ENCODE results near the gene DOCK11. TPM values are rescaled to one million over a fixed set of nuclear protein-coding genes. Genes with fewer than 3 reads are reported as not detected.

The DOCK11 gene
- total and polyA plus RNA-seq, 9 of the 15 experiments (the other 6 are each of a cell fraction or from before 2014, with no cell fraction given) = 41.8 to 77.8 (median 50.9) TPM

- H3K27ac ChIP-seq (ENCODE audit: extremely low read depth, low read depth, low read length) = peak overlapping the region; percentile 43; the same call in 2 of the 3 replicates
- CTCF ChIA-PET (ENCODE audit: low intra/inter-chr PET ratio) = no interaction called here
- no TSS peak for BruUV-seq (replicated peaks)
- H3K36me3 ChIP-seq (ENCODE audit: control insufficient read depth, insufficient read depth, low read length) = peaks cover 26% of the 10 kb centered on the region; the same call in 2 of the 3 replicates
- H3K4me2 ChIP-seq (ENCODE audit: insufficient read depth, low read length) = peak overlapping the region; percentile 85; the same call in 1 of the 2 replicates
- H2AFZ ChIP-seq (ENCODE audit: low read depth, low read length) = no peak overlapping the region
- in situ Hi-C loops (cut with MboI) (no loop called here), intact Hi-C loops (cut with micrococcal nuclease) (loop anchor here (5.0 kb wide), 1 partner anchor 64 kb away; no protein-coding TSS in a partner anchor)
- H3K79me2 ChIP-seq (ENCODE audit: control insufficient read depth, insufficient read depth, low read length) = peaks cover 72% of the 10 kb centered on the region
- ATAC-seq (no peak), FAIRE-seq (no peak), DNase-seq (ENCODE audit: extremely low read depth in 1 of 4, low spot score in 3 of 4) (no peak)
- POLR2A ChIA-PET = interaction anchor here (1.2 to 1.6 kb wide), 3 partner anchors 30 to 102 kb away, joined by 3 read pairs; no protein-coding TSS in a partner anchor
- WGBS (ENCODE audit: insufficient coverage, low coverage, missing lambda C conversion rate) = 27% methylated on average over 3 of the region's 3 CpGs
- H3K4me3 ChIP-seq = no peak overlapping the region
- peaks cover 27 to 49% of the 10 kb centered on the region in 2 experiments for H3K4me1 ChIP-seq (replicated peaks in 1 of 2; ENCODE audit: control insufficient read depth in 2 of 2, insufficient read depth in 2 of 2, low read length in 2 of 2)
- H3K9me3 ChIP-seq (replicated peaks; ENCODE audit: control insufficient read depth, insufficient read depth, low read depth, low read length) = no peaks in the 10 kb centered on the region
- no peaks in the 10 kb centered on the region for H3K9me1 ChIP-seq (ENCODE audit: control insufficient read depth, insufficient read depth, low read length)
- no peaks in the 10 kb centered on the region for H3K27me3 ChIP-seq (ENCODE audit: control insufficient read depth in 2 of 2, insufficient read depth in 2 of 2, low read length in 2 of 2)
- H3K9ac ChIP-seq (ENCODE audit: insufficient read depth in 1 of 2, low read depth in 2 of 2, low read length in 2 of 2) = peak overlapping the region in 1 of 2 experiments; percentile 13; a peak in 1 of 4 replicates
- H4K20me1 ChIP-seq (replicated peaks; ENCODE audit: control insufficient read depth, insufficient read depth, low read length) = no peaks in the 10 kb centered on the region; the same call in 1 of the 2 replicates
- TF ChIP-seq ZC3H8 (IDR thresholded peaks at IDR 0.05) (no peak), MLX (CRISPR knock-in tag; conservative IDR thresholded peaks at IDR 0.05) (no peak), COPS2 (conservative IDR thresholded peaks at IDR 0.05) (no peak), ZNF639 (CRISPR knock-in tag; conservative IDR thresholded peaks at IDR 0.05 in 1 of 2, IDR thresholded peaks at IDR 0.05 in 1 of 2) (no peak), BCLAF1 (IDR thresholded peaks at IDR 0.05; ENCODE audit: borderline replicate concordance in 1 of 2, control insufficient read depth in 1 of 2, low read depth in 2 of 2, low read length in 1 of 2) (no peak), ETV1 (tag; conservative IDR thresholded peaks at IDR 0.05; ENCODE audit: low read depth) (no peak), CBFA2T3 (IDR thresholded peaks at IDR 0.05) (no peak), ATF2 (CRISPR knock-in tag; IDR thresholded peaks at IDR 0.05) (no peak), PTRF (tag; IDR thresholded peaks at IDR 0.05) (no peak), MNT (conservative IDR thresholded peaks at IDR 0.05) (no peak), PCBP2 (IDR thresholded peaks at IDR 0.05; ENCODE audit: low read depth, low read length, poor library complexity, severe bottlenecking) (no peak)
These were observed 2.7 kb downstream of the DOCK11 start for GRCh38 chrX:118498351-118498750.
